Activated B cell treated with CpG ODN at 0.5 μM for 24 hours (primary cell): ENCODE data around the gene PRKG1. TPM values are rescaled to one million over a fixed set of nuclear protein-coding genes. Genes with fewer than 3 reads are reported as not detected.

Experiments
- ATAC-seq: fragments of 200-7000 bp; cut with Tn5 transposase; one replicate; pipeline ENCODE4 v1.10.0; 2021; ENCODE audit warnings: low read depth, mild to moderate bottlenecking, moderate library complexity
- CTCF ChIA-PET: fragments of 350-600 bp; sonication (Branson Sonifier 250); formaldehyde crosslinking; loops from one replicate; lab custom pipeline; 2021; ENCODE audit warnings: antibody characterized with exemption; lab: Charles Lee
- POLR2A ChIA-PET: fragments of 350-600 bp; sonication (Branson Sonifier 250); formaldehyde crosslinking; loops from one replicate; lab custom pipeline; 2021; ENCODE audit warnings: antibody characterized with exemption; lab: Charles Lee
- DNase-seq: peaks from one replicate; pipeline ENCODE4 v3.0.0; 2022
- H3K27ac Mint-ChIP-seq: one replicate; pipeline ENCODE4 v1.8.0; 2020; ENCODE audit warnings: mixed read lengths
- H3K27me3 Mint-ChIP-seq: one replicate; pipeline ENCODE4 v1.8.0; 2021; ENCODE audit warnings: mixed read lengths
- H3K36me3 Mint-ChIP-seq: one replicate; pipeline ENCODE4 v1.8.0; 2021; ENCODE audit warnings: low read depth, mixed read lengths
- H3K4me1 Mint-ChIP-seq: one replicate; pipeline ENCODE4 v1.8.0; 2021; ENCODE audit warnings: mixed read lengths
- H3K4me3 Mint-ChIP-seq: one replicate; pipeline ENCODE4 v1.8.0; 2020; ENCODE audit warnings: mild to moderate bottlenecking, mixed read lengths
- H3K9me3 Mint-ChIP-seq: one replicate; pipeline ENCODE4 v1.8.0; 2020; ENCODE audit warnings: mixed read lengths
- intact Hi-C: fragments of 100-400 bp; cut with micrococcal nuclease; formaldehyde crosslinking; loops from one replicate; pipeline ENCODE4 v1.15.1; 2024
- total RNA-seq: library from RNA; stranded (reverse); gene quantifications from 2 replicates; pipeline ENCODE4 v1.2.3, GENCODE V29; 2022
- TF ChIP-seq, protein P1 (sequence below): fragments of 200-600 bp; IDR thresholded peaks from one replicate; pipeline ENCODE4 v1.8.0; 2022; ENCODE audit warnings: antibody characterized with exemption, mild to moderate bottlenecking

The PRKG1 gene
- total RNA-seq, 1 donor from 2014 or later = not detected

DNA sequence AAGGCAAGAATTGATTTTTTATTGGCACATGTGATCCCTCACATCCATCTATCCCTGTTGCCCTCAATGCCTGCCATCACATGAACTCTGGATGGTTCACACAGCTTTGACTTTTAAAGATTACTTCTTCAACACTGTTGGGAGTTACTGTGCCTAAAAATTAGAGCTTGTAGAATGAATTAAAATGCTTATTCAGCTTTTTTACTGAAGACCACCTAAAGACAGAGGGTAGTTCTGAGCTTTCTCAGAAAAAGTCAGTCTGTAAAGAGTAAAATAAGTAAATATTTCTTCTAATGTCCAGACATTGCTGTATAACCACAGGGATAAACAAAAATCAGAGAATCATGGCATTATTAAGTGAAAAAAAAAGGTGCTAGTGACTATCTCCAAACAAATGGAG lies 718.4 kb downstream of the PRKG1 start:
- Mint-ChIP-seq H3K4me1 (no peaks in the 10 kb centered on the region), H3K27me3 (no peaks in the 10 kb centered on the region), H3K9me3 (peaks cover 19% of the 10 kb centered on the region), H3K36me3 (no peaks in the 10 kb centered on the region), H3K27ac (no peak overlapping the region), H3K4me3 (no peak overlapping the region)
- intact Hi-C loops = no loop called here
- POLR2A ChIA-PET = no interaction called here
- no peak for DNase-seq
- no peak for ATAC-seq
- TF ChIP-seq, protein P1, sequence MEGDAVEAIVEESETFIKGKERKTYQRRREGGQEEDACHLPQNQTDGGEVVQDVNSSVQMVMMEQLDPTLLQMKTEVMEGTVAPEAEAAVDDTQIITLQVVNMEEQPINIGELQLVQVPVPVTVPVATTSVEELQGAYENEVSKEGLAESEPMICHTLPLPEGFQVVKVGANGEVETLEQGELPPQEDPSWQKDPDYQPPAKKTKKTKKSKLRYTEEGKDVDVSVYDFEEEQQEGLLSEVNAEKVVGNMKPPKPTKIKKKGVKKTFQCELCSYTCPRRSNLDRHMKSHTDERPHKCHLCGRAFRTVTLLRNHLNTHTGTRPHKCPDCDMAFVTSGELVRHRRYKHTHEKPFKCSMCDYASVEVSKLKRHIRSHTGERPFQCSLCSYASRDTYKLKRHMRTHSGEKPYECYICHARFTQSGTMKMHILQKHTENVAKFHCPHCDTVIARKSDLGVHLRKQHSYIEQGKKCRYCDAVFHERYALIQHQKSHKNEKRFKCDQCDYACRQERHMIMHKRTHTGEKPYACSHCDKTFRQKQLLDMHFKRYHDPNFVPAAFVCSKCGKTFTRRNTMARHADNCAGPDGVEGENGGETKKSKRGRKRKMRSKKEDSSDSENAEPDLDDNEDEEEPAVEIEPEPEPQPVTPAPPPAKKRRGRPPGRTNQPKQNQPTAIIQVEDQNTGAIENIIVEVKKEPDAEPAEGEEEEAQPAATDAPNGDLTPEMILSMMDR = no peak
- CTCF ChIA-PET = no interaction called here

DNA sequence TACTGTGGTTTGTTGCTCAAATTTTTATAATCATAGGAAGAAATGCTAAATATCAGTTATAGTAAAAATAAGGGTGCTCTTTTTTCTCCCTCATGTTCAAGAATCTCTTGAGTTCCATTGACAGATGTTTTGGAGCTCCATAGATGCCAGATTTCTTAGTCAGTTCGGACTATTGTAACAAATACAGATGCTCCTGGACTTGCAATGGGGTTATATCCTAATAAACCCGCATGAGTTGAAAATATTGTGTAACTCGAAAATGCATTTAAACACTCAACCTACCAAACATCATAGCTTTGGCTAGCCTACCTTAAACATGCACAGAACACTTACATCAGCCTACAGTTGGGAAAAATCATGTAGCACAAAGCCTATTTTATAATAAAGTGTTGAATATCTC lies 725.8 kb downstream of the PRKG1 start:
- Mint-ChIP-seq H3K4me1 (no peaks in the 10 kb centered on the region), H3K27ac (no peak overlapping the region), H3K9me3 (no peaks in the 10 kb centered on the region), H3K36me3 (no peaks in the 10 kb centered on the region), H3K27me3 (no peaks in the 10 kb centered on the region), H3K4me3 (no peak overlapping the region)
- intact Hi-C loops = no loop called here
- TF ChIP-seq, protein P1 = no peak
- ChIA-PET POLR2A (no interaction called here), CTCF (no interaction called here)
- no peak for DNase-seq
- no peak for ATAC-seq

DNA sequence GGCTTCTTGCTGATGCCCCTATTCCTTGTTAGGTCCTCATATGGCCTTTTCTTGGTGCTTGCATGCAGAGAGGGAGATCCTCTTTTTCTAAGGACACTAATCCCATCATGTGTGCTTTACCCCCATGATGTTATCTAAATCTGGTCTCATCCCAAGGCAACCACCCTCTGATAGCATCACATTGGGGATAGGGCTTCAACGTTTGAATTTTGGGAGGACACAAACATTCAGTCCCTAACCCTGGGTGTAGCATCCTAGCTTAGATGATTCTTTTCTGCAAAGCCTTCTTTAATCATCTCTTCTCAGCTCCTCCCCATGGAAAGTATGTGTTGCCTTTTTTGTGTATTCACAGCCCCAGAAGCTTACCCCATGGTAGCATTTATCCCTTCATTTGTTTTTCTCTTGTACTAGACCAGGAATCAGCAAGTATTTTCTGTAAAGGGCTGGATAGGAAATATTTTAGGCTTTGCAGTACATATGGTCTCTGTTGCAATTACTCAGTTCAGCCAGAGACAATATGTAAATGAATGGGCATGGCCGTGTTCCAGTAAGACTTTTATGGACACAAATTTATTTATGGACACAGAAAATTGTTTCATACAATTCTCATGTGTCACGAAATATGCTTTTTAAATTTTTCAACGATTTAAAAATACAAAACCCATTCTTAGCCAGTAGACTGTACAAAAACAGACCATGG lies 726.6 kb downstream of the PRKG1 start:
- CTCF ChIA-PET = no interaction called here
- Mint-ChIP-seq H3K36me3 (no peaks in the 10 kb centered on the region), H3K4me1 (no peaks in the 10 kb centered on the region), H3K9me3 (no peaks in the 10 kb centered on the region), H3K27me3 (no peaks in the 10 kb centered on the region), H3K4me3 (no peak overlapping the region), H3K27ac (no peak overlapping the region)
- no peak for ATAC-seq
- DNase-seq = no peak
- POLR2A ChIA-PET = no interaction called here
- intact Hi-C loops = no loop called here
- TF ChIP-seq, protein P1 = no peak

DNA sequence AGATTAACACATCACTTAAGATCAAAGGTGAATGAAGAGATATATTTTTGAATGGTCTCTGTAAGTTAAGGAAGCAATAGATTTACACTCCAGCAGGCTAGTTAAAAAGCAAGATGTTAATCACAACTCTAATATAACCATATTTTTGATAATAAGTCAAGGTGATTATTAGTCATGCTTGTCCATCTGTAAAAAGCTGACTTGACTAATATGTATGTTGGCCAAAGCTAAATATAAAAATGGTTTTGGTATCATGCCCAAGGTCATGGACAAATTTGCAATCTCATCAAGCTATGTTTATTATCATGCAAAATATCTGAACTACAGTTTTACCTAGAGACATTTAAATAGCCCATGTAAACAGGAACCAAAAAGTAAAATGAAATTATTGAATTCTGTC lies 727.7 kb downstream of the PRKG1 start:
- H3K27me3 Mint-ChIP-seq = no peaks in the 10 kb centered on the region
- ChIA-PET POLR2A (no interaction called here), CTCF (no interaction called here)
- no peaks in the 10 kb centered on the region for H3K9me3 Mint-ChIP-seq
- H3K36me3 Mint-ChIP-seq = no peaks in the 10 kb centered on the region
- TF ChIP-seq, protein P1 = no peak
- no peak for ATAC-seq
- H3K4me1 Mint-ChIP-seq = no peaks in the 10 kb centered on the region
- no peak overlapping the region for H3K4me3 Mint-ChIP-seq
- no peak overlapping the region for H3K27ac Mint-ChIP-seq
- intact Hi-C loops = no loop called here
- DNase-seq = no peak

DNA sequence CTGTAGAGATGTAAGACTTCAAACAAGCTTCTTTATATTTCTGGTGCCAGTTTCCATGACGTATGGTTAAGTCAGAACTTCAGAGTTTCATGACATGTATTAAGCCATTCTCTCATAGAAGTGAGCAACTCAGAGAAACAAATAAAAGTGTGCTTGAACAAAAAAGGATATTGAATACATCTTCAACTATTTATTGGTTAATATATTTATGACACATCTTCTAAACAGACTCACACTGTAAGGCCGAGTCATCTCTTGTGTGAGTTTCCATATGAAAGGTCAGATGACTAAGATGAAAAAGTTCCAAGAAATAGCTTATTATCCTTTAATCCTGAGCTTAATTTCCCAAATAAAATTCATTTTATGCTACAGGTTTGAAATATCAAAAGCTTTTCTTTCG lies 730.6 kb downstream of the PRKG1 start:
- Mint-ChIP-seq H3K9me3 (no peaks in the 10 kb centered on the region), H3K27me3 (no peaks in the 10 kb centered on the region), H3K27ac (no peak overlapping the region), H3K4me1 (no peaks in the 10 kb centered on the region), H3K4me3 (no peak overlapping the region), H3K36me3 (no peaks in the 10 kb centered on the region)
- ATAC-seq (no peak), DNase-seq (no peak)
- intact Hi-C loops = no loop called here
- POLR2A ChIA-PET = no interaction called here
- TF ChIP-seq, protein P1 = no peak
- CTCF ChIA-PET = no interaction called here
